Muscle layer of colon (tissue), 2 donors: ENCODE data around the gene ERO1B.
"Not testable (repeated sequence)": the region's sequence is repeated elsewhere in the genome, so short reads cannot be mapped to it uniquely, and the experiment has no call there.

Experiments used
- H3K27ac ChIP-seq: one replicate; pipeline ENCODE4 v1.7.0; 2013; ENCODE audit warnings: low read depth, mild to moderate bottlenecking, low read length, moderate library complexity
- H3K27me3 ChIP-seq, 2 donors: one replicate each; pipeline ENCODE4 v1.7.0; 2013; ENCODE audit warnings: low read length in 2 of 2, mild to moderate bottlenecking in 2 of 2; ENCODE audit not compliant: insufficient read depth in 2 of 2, control insufficient read depth in 1 of 2
- H3K36me3 ChIP-seq: one replicate; pipeline ENCODE4 v1.7.0; 2013; ENCODE audit warnings: mild to moderate bottlenecking, low read length; ENCODE audit not compliant: insufficient read depth
- H3K4me1 ChIP-seq: one replicate; pipeline ENCODE4 v1.7.0; 2013; ENCODE audit warnings: mild to moderate bottlenecking, low read length; ENCODE audit not compliant: insufficient read depth
- H3K4me3 ChIP-seq, 2 donors: one replicate each; pipeline ENCODE4 v1.7.0; 2013; ENCODE audit warnings: low read length in 2 of 2, low read depth in 1 of 2, mild to moderate bottlenecking in 1 of 2, moderate library complexity in 1 of 2
- H3K9ac ChIP-seq: one replicate; pipeline ENCODE4 v1.7.0; 2013; ENCODE audit warnings: low read length
- H3K9me3 ChIP-seq: one replicate; pipeline ENCODE4 v1.7.0; 2013; ENCODE audit warnings: mild to moderate bottlenecking, low read length
- donor health status: abdominal sarcoma.
- donor health status: Adenocarcinoma of cecum.

The ERO1B gene

GRCh38 chr1:236207569-236207968, 74.2 kb downstream of the ERO1B start:
- peaks cover 25% of the 10 kb centered on the region for H3K36me3 ChIP-seq
- H3K27me3 ChIP-seq, result no peaks in the 10 kb centered on the region
- no peaks in the 10 kb centered on the region for H3K9me3 ChIP-seq
- H3K4me1 ChIP-seq, result no peaks in the 10 kb centered on the region
- no peak overlapping the region for H3K9ac ChIP-seq
- no peak overlapping the region for H3K4me3 ChIP-seq
- H3K27ac ChIP-seq, result no peak overlapping the region

DNA sequence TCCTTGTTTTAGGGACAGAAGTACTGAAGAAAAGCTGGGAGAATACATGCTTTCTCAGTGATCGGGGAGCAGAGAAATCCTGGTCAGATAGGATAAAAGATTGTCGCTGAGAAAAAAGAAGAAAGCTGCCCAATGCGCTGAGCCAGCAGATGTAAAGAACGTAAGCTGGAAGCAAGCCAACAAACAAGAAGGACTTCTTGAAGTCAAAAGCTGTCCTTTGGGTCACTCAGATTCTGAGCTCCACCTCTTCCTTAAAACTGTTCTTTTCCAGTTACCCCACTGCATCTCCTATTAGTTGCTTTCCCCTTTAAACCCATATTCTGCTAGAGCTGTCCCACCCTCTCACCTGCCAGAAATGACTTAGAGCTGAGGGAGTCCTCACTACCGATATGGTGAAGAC, 74.6 kb downstream of the ERO1B start:
- no peak overlapping the region for H3K27ac ChIP-seq
- H3K27me3 ChIP-seq, result no peaks in the 10 kb centered on the region
- no peaks in the 10 kb centered on the region for H3K9me3 ChIP-seq
- H3K36me3 ChIP-seq, result peaks cover 25% of the 10 kb centered on the region
- H3K4me3 ChIP-seq, result no peak overlapping the region
- no peak overlapping the region for H3K9ac ChIP-seq
- no peaks in the 10 kb centered on the region for H3K4me1 ChIP-seq

GRCh38 chr1:236206548-236206947, 75.2 kb downstream of the ERO1B start:
- H3K9ac ChIP-seq, result no peak overlapping the region
- H3K27me3 ChIP-seq, result no peaks in the 10 kb centered on the region
- H3K9me3 ChIP-seq, result no peaks in the 10 kb centered on the region
- H3K4me1 ChIP-seq, result no peaks in the 10 kb centered on the region
- H3K4me3 ChIP-seq, result no peak overlapping the region
- H3K36me3 ChIP-seq, result peaks cover 25% of the 10 kb centered on the region
- no peak overlapping the region for H3K27ac ChIP-seq

DNA sequence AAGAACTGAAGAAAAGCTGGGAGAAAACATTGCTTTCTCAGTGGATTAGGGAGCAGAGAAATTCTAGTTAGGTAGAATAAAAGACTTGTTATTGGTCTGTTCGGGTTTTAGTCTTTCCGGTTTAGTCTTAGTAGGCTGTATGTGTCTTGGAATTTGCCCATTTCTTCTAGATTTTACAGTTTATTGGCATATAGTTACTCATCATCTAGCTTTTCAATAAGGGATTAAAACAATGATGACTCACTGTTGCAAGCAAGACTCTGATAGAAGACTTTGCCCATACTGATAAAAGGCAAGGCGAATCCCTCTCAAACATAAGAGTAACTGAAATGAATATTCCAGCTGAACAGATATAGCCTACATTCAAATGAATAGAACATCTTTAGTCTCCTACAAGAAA, 77.1 kb downstream of the ERO1B start:
- Histone ChIP-seq H3K9ac (no peak overlapping the region), H3K9me3 (no peaks in the 10 kb centered on the region), H3K4me3 (no peak overlapping the region), H3K27me3 (no peaks in the 10 kb centered on the region), H3K36me3 (peaks cover 25% of the 10 kb centered on the region), H3K4me1 (no peaks in the 10 kb centered on the region), H3K27ac (no peak overlapping the region)

GRCh38 chr1:236204039-236204438, 77.7 kb downstream of the ERO1B start:
- Histone ChIP-seq H3K27ac (no peak overlapping the region), H3K9me3 (no peaks in the 10 kb centered on the region), H3K36me3 (peaks cover 25% of the 10 kb centered on the region), H3K4me3 (no peak overlapping the region), H3K9ac (no peak overlapping the region), H3K27me3 (no peaks in the 10 kb centered on the region), H3K4me1 (no peaks in the 10 kb centered on the region)

GRCh38 chr1:236201786-236202185, 80.0 kb downstream of the ERO1B start:
- Histone ChIP-seq H3K27me3 (no peaks in the 10 kb centered on the region), H3K9me3 (no peaks in the 10 kb centered on the region), H3K27ac (no peak overlapping the region), H3K9ac (no peak overlapping the region), H3K4me3 (no peak overlapping the region), H3K4me1 (no peaks in the 10 kb centered on the region), H3K36me3 (peaks cover 14% of the 10 kb centered on the region)

DNA sequence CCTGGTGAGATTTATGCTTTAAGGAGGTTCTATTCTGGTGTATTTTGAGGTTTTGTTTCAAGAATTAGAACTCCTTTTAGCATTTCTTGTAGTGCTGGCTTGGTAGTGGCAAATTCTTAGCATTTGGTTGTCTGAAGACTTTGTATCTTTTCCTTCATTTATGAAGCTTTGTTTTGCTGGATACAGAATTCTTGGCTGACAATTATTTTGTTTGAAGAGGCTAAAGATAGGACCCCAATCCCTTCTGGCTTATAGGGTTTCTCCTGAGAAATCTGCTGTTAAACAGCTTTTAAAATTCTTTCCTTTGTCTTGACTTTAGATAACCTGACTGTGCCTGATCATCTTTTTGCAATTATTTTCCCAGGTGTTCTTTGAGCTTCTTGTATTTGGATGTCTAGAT, 80.8 kb downstream of the ERO1B start:
- Histone ChIP-seq H3K36me3 (peaks cover 7% of the 10 kb centered on the region), H3K27ac (no peak overlapping the region), H3K4me1 (no peaks in the 10 kb centered on the region), H3K9me3 (no peaks in the 10 kb centered on the region), H3K4me3 (no peak overlapping the region), H3K27me3 (no peaks in the 10 kb centered on the region), H3K9ac (no peak overlapping the region)

DNA sequence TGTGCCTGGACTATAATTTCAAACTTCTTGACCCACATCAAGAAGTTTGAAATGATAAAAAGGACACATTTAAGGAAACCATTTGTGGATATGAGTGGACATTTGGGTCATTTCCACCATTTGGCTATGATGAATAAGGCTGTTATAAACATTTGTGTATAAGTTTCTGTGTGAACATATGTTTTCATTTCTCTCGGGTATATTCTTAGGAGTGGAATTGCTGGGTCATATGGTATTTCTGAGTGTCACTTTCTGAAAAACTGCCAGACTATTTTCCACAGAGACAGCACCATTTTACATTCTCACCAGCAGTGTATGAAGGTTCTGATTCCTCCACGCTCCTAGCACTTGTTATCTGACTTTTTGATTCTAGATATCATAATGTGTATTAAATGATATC, 88.6 kb downstream of the ERO1B start:
- no peak overlapping the region for H3K4me3 ChIP-seq
- H3K27me3 ChIP-seq, result no peaks in the 10 kb centered on the region
- no peak overlapping the region for H3K9ac ChIP-seq
- no peak overlapping the region for H3K27ac ChIP-seq
- H3K4me1 ChIP-seq, result no peaks in the 10 kb centered on the region
- no peaks in the 10 kb centered on the region for H3K9me3 ChIP-seq
- no peaks in the 10 kb centered on the region for H3K36me3 ChIP-seq

GRCh38 chr1:236188084-236188483, 93.7 kb downstream of the ERO1B start:
- not testable (repeated sequence) for H3K36me3 ChIP-seq, H3K4me1 ChIP-seq, H3K27me3 ChIP-seq, H3K9me3 ChIP-seq, H3K4me3 ChIP-seq, H3K27ac ChIP-seq, H3K9ac ChIP-seq

DNA sequence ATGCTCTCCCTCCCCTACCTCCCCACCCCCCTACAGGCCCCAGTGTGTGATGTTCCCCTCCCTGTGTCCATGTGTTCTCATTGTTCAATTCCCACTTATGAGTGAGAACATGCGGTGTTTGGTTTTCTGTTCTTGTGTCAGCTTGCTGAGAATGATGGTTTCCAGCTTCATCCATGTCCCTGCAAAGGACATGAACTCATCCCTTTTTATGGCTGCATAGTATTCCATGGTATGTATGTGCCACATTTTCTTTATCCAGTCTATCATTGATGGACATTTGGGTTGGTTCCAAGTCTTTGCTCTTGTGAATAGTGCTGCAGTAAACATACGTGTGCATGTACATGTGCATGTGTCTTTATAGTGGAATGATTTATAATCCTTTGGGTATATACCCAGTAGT, 95.3 kb downstream of the ERO1B start:
- H3K4me3 ChIP-seq, H3K36me3 ChIP-seq, H3K9me3 ChIP-seq, H3K4me1 ChIP-seq, H3K9ac ChIP-seq, H3K27me3 ChIP-seq, H3K27ac ChIP-seq: not testable (repeated sequence)

DNA sequence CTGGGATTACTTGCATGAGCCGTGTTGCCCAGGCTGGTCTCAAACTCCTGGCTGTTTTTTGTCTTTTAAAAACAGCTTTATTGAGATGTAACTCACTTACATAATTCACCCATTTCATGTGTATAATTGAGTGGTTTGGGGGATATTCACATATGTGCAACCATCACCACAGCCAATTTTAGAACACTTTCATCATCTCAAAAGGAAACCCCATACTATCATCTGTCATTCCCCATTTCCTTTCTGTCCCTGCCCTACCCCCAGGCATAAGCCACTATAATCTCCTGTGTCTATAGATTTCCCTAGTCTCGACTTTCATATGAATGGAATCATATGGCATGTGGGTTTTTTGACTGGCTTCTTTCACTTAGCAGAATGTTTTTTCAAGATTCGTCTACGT, 96.1 kb downstream of the ERO1B start:
- no peak overlapping the region for H3K27ac ChIP-seq
- no peak overlapping the region for H3K9ac ChIP-seq
- no peaks in the 10 kb centered on the region for H3K9me3 ChIP-seq
- H3K4me3 ChIP-seq, result no peak overlapping the region
- peaks cover 5% of the 10 kb centered on the region for H3K36me3 ChIP-seq
- no peaks in the 10 kb centered on the region for H3K27me3 ChIP-seq
- H3K4me1 ChIP-seq, result no peaks in the 10 kb centered on the region

GRCh38 chr1:236181059-236181458, 100.7 kb downstream of the ERO1B start:
- Histone ChIP-seq H3K9ac (no peak overlapping the region), H3K4me3 (no peak overlapping the region), H3K27ac (no peak overlapping the region), H3K36me3 (peaks cover 5% of the 10 kb centered on the region), H3K9me3 (no peaks in the 10 kb centered on the region), H3K4me1 (no peaks in the 10 kb centered on the region), H3K27me3 (no peaks in the 10 kb centered on the region)
